Cerebellar nuclear complex (tissue), 1 donor: ENCODE results near the gene ANKRD36.
"Not testable (repeated sequence)": the region's sequence is repeated elsewhere in the genome, so short reads cannot be mapped to it uniquely, and the experiment has no call there.

Experiments used
- DNase-seq, 2 experiments: peaks; one replicate each; lab custom pipeline; 2025; lab: John Stamatoyannopoulos, UW

ANKRD36 gene

DNA sequence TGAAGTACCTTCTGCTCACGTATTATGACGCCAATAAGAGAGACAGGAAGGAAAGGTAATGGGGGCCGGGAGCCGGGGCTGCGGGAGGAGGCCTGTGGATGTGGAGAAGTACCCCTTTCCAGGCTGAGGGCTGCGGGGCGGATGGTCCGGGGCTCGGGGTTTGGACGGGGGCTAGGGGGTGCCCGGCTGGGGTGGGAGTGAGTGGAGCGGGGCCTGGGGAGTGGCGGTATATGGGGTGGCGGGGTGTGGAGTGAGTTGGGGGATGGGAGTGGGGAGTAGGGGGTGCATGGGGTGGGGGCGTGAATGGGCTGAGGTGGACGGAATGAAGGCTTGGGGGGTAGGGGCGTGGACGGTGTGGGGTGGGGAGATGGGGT lies 916 bp downstream of the ANKRD36 start:
- not testable (repeated sequence) for DNase-seq

DNA sequence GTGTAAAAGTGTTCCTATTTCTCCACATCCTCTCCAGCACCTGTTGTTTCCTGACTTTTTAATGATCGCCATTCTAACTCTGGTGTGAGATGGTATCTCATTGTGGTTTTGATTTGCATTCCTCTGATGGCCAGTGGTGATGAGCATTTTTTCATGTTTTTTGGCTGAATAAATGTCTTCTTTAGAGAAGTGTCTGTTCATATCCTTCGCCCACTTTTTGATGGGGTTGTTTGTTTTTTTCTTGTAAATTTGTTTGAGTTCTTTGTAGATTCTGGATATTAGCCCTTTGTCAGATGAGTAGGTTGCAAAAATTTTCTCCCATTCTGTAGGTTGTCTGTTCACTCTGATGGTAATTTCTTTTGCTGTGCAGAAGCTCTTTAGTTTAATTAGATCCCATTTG lies 16.1 kb downstream of the ANKRD36 start:
- not testable (repeated sequence) for DNase-seq

- DNase-seq = not testable (repeated sequence)
Measured at GRCh38 chr2:97144016-97144415, 31.1 kb downstream of the ANKRD36 start.

GRCh38 chr2:97166548-97166947 lies 53.6 kb downstream of the ANKRD36 start:
- not testable (repeated sequence) for DNase-seq

DNA sequence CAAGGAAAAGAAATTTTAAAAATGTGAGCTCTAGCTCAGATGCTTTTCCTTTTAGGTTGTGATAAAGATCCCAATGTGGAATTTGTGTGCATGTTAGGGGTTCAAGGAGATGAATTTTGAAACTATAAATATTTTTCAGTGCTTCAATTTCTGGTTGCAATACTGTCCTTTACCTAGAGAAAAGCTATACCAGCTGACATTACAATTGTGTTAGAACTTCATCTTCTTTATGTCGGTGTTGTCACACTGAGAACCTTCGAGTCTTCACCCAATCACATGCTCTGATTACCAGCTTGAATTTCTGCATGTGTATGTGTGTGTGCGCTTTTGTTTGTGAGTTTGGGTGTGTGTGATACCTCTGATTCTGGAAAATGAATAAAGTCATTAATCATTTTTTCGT lies 55.0 kb downstream of the ANKRD36 start:
- DNase-seq = not testable (repeated sequence)

- not testable (repeated sequence) for DNase-seq
Measured at GRCh38 chr2:97168583-97168982, 55.6 kb downstream of the ANKRD36 start.

DNA sequence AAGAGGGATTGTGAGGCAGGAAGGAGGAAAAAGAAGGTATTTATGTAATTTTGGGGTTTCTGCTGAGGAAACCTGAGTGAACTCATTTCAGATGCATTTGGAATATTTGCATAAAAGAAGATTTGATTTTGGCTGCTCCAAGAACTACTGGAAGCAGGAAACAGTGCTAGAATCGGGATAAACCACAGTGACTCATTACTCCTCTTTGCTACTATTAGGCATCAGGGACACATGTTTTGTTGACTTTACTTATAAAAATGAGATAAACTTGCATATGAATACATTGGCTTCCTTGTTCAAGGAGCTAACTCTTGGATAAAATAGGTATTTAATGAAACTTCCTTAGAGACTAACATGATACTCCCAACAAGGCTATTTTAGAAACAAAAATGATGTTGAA lies 67.4 kb downstream of the ANKRD36 start:
- DNase-seq = not testable (repeated sequence)

DNA sequence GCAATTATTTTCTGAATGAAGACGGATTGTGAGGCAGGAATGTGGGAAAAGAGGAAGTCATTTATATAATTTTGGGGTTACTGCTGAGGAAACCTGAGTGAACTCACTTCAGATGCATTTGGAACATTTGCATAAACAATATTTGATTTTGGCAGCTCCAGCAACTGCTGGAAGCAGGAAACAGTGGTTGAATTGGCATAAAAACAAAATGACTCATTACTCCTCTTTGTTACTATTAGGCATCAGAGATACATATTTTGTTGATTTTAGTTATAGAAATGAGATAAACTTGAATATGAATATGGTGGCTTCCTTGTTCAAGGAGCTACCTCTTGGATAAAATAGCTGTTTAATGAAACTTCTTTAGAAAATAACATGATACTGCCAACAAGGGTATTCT lies 82.4 kb downstream of the ANKRD36 start:
- not testable (repeated sequence) for DNase-seq

DNA sequence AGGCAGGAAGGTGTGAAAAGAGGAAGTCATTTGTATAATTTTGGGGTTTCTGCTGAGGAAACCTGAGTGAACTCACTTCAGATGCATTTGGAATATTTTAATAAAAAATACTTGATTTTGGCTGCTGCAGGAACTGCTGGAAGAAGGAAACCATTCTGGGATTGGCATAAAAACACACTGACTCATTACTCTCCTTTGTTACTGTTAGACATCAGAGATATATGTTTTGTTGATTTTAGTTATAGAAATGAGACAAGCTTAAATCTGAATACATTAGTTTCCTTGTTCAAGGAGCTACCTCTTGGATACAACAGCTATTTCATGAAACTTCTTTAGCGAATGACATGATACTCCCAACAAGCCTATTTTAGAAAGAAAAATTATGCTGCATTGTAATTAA lies 84.3 kb downstream of the ANKRD36 start:
- DNase-seq = not testable (repeated sequence)

- DNase-seq = not testable (repeated sequence)
Measured at GRCh38 chr2:97200887-97201286, 87.9 kb downstream of the ANKRD36 start.

- not testable (repeated sequence) for DNase-seq
Measured at GRCh38 chr2:97202643-97203250, 89.8 kb downstream of the ANKRD36 start.

GRCh38 chr2:97210325-97210724 lies 97.4 kb downstream of the ANKRD36 start:
- DNase-seq = no peak

DNA sequence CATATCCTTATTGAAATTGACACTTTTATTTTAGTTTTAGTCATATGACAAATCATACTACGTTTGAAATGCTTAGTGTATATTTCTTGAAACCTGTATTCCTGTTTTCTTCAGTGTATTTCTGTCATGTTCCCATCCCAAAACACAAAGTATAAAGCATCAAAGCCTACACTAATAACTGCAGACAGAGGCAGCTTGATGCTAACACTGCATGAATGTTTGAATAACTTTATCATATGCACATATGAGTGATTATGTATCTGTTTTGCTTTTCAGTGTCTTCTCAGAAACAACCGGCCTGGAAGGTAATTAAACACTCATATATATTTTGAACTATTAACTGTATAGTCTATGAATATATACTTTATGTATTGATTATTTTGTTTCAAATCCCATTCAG lies 102.1 kb downstream of the ANKRD36 start:
- DNase-seq = not testable (repeated sequence)

- not testable (repeated sequence) for DNase-seq
Measured at GRCh38 chr2:97230848-97231585, 118.1 kb downstream of the ANKRD36 start.

- not testable (repeated sequence) for DNase-seq
Measured at GRCh38 chr2:97232981-97233380, 120.0 kb downstream of the ANKRD36 start.

- not testable (repeated sequence) for DNase-seq
Measured at GRCh38 chr2:97233660-97234295, 120.8 kb downstream of the ANKRD36 start.

DNA sequence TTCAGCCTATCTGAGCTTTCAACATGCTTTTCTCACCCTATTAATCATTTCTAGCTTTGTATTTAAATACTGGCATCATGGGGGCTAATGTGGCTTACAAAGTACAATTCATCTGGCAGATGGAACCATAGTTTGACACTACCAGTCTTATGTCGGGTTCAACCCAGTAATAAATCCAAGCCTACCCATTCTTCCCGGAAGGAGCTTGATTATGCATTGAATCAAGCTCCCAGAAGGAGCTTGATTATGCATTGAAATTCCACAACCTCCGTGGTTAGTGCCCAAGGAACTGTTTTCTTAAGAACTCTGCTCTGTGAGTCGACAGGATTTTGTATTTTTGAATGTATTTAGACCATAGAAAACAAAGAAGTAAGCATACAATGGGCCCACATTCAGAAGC lies 148.2 kb downstream of the ANKRD36 start:
- DNase-seq = not testable (repeated sequence)

DNA sequence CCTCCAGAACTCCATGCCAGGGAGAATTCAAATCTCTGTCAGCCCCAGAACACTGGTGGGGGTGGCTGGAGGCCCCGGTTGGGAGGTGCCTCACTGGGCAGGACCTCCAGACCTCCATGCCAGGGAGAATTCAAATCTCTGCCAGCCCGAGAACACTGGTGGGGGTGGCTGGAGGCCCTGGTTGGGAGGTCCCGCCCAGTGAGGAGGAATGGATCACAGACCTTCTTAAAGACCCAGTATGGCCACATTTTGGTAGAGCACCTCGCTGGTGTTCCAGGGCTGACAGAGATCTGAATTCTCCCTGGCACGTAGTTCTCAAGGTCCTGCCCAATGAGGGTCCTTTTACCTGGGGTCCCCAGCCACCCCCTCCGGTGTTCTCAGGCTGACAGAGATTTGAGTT lies 153.5 kb downstream of the ANKRD36 start:
- DNase-seq = not testable (repeated sequence)

DNA sequence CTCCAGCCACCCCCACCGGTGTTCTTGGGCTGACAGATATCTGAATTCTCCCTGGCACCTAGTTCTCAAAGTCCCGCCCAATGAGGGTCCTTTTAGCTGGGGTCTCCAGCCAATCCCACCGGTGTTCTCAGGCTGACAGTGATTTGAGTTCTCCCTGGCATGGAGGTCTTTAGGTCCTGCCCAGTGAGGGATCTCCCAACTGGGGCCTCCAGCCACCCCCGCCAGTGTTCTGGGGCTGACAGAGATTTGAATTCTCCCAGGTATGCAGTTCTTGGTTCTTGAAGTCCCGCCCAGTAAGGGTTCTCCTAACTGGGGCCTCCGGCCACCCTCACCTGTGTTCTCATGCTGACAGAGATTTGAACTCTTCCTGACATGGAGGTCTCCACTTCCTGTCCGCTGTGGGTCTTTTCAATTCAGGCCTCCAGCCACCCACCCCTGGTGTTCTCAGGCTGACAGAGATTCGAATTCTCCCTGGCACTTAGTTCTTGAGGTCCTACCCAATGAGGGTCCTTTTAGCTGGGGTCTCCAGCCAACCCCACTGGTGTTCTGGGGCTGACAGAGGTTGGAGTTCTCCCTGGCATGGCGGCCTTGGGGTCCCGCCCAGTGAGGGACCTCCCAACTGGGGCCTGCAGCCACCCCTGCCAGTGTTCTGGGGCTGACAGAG lies 154.6 kb downstream of the ANKRD36 start:
- DNase-seq = no peak

GRCh38 chr2:97268075-97268591 lies 155.2 kb downstream of the ANKRD36 start:
- not testable (repeated sequence) for DNase-seq

- not testable (repeated sequence) for DNase-seq
Measured at GRCh38 chr2:97276232-97276798, 163.4 kb downstream of the ANKRD36 start.

- not testable (repeated sequence) for DNase-seq
Measured at GRCh38 chr2:97285187-97285586, 172.2 kb downstream of the ANKRD36 start.
